ENCODE results near the gene TREH. TPM values are rescaled to one million over a fixed set of nuclear protein-coding genes. Genes with fewer than 3 reads are reported as not detected.

Gene TREH
- total RNA-seq, 3 donors from 2014 or later, result not detected

DNA sequence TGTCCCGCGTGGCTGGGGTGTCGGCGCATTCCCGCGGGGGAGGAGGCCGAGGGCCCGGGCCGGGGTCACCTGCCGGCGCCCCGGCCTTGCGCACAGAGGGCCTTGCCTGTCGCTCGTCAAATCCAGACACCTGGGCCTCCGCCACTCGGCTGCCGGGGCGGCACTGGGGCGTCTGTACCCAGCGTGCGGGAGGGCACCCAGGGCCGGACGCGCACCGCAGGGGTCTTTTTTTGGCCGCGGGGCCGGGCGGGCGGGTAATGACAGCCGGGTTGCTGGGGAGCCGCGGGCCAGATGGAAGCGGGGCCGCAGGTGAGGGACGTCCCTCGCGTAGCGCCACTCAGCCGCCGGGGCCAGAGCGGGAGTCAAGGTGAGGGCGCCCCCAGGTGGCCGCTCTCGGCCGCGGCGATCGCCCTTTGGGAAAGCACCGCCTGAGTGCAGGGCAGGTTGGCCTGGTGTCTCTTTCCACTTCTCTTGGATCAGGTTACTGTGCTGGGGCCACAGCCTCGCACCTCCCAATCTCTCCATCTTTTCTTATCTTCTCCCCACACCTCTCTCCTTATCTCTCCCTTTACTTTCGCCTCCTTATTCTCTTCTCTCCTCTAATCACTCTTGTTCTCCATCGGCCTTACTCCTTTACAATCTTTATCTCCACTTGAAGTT is 68.5 kb downstream of the TREH start:
- Histone ChIP-seq H3K9me3 (no peaks in the 10 kb centered on the region), H3K27ac (peak overlapping the region; percentile 92 to 94), H3K4me3 (peak overlapping the region; percentile 72 to 79 (median 78)), H3K36me3 (no peaks in the 10 kb centered on the region), H3K27me3 (peaks cover 0 to 6% of the 10 kb centered on the region in 2 donors), H3K4me1 (peaks cover 0 to 7% of the 10 kb centered on the region in 2 donors)
- peak; percentile 85 to 86 for DNase-seq (ENCODE audit: low spot score in 2 of 2)
- intact Hi-C loops (cut with DNase I; ENCODE audit: low total_unique reads), result no loop called here
- TF ChIP-seq POLR2AphosphoS5 (IDR thresholded peaks at IDR 0.05) (peak in 2 of 3 donors; percentile 33 to 40), POLR2A (IDR thresholded peaks at IDR 0.05) (no peak), CTCF (IDR thresholded peaks at IDR 0.05) (peak; percentile 53 to 78 (median 71))

DNA sequence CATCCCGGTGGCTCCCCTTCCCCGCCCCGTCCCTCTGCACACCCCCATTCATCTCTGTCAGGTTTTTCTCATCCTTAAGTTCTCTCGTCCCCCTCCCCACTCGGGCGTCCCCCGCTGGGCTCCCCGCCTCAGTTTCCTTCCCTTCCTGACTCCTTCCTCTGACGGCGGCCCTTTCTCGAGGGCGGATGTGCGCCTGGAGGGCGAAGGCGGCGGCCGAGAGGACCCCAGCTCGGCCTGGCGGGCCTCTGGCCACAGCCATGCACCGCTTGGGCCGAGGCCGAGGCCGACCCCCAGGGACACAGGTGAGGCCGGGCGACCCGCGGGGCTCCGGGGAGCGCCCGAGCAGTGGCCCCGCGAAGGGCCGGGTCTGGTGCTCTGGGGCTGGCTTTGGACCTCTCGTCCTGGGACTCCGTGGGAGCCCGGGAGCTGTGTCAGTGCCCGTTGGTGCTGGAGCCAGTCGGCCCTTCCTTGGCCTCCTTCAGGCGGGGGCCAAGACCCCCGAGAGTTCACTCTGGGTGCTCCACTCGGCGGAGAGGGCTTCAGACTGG is 69.2 kb downstream of the TREH start:
- DNase-seq (ENCODE audit: low spot score in 2 of 2), result peak in 1 of 2 donors; percentile 20
- H3K27ac ChIP-seq, result peak overlapping the region; percentile 92 to 94
- intact Hi-C loops (cut with DNase I; ENCODE audit: low total_unique reads), result no loop called here

DNA sequence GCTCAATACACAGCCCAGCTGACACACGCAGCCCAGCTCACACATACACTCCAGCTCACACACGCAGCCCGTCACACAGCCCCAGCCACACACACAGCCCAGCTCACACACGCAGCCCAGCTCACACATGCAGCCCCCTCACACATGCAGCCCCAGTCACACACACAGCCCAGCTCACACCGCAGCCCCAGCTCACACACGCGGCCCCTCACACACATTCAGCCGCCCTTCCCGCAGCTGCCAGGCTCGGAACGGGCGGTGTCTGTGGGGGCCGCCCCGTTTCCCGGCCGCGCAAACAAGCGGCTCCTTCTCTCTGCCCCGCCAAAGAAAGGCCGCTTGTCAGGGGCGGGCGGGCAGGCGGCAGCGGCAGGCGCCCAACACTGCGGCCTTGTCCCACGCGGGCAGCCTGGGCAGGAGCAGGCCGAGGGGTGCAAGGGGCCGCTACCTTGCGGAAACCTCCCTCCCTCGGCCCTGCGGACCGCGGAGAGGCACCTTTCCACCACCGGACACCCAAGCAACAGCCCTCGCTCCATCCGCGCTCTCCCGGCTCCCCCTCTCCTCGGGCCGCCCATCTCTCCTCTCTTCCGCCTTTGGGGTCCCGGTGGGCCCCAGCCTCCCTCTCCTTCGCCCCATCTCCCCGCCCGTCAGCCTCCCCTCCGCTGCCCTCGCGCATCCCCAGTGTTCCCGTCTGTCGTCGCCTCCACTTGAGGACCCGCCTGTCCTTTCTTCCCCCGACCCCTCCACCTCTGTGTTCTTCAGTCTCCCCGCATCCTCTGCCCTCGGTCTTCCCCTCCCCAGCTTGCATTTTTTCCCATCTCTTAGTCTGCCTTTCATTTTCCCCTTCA is 69.8 kb downstream of the TREH start:
- Histone ChIP-seq H3K4me1 (peaks cover 0 to 7% of the 10 kb centered on the region in 2 donors), H3K27ac (peak overlapping the region; percentile 92 to 94), H3K27me3 (peaks cover 0 to 6% of the 10 kb centered on the region in 2 donors), H3K9me3 (no peaks in the 10 kb centered on the region), H3K36me3 (no peaks in the 10 kb centered on the region), H3K4me3 (peak overlapping the region; percentile 72 to 79 (median 78))
- peak in 1 of 3 donors; percentile 46 for TF ChIP-seq POLR2AphosphoS5 (IDR thresholded peaks at IDR 0.05)
- no peak for TF ChIP-seq POLR2A (IDR thresholded peaks at IDR 0.05)
- no peak for TF ChIP-seq CTCF (IDR thresholded peaks at IDR 0.05)
- intact Hi-C loops (cut with DNase I; ENCODE audit: low total_unique reads), result no loop called here
- peak in 1 of 2 donors; percentile 48 for DNase-seq (ENCODE audit: low spot score in 2 of 2)

More for the DNA sequence above, 69.2 kb downstream of the TREH start:
- Histone ChIP-seq H3K4me1 (peaks cover 0 to 7% of the 10 kb centered on the region in 2 donors), H3K4me3 (peak overlapping the region; percentile 72 to 79 (median 78)), H3K27me3 (peaks cover 0 to 6% of the 10 kb centered on the region in 2 donors), H3K36me3 (no peaks in the 10 kb centered on the region), H3K9me3 (no peaks in the 10 kb centered on the region)
- TF ChIP-seq POLR2AphosphoS5 (IDR thresholded peaks at IDR 0.05) (no peak), POLR2A (IDR thresholded peaks at IDR 0.05) (no peak), CTCF (IDR thresholded peaks at IDR 0.05) (no peak)

GRCh38 chr11:118608360-118609227 is 70.9 kb downstream of the TREH start:
- Histone ChIP-seq H3K9me3 (no peaks in the 10 kb centered on the region), H3K4me1 (peaks cover 0 to 13% of the 10 kb centered on the region in 2 donors), H3K27me3 (peaks cover 0 to 6% of the 10 kb centered on the region in 2 donors), H3K27ac (peak overlapping the region; percentile 92 to 94), H3K36me3 (no peaks in the 10 kb centered on the region), H3K4me3 (peak overlapping the region; percentile 72 to 79 (median 78))
- intact Hi-C loops (cut with DNase I; ENCODE audit: low total_unique reads), result no loop called here
- DNase-seq (ENCODE audit: low spot score in 2 of 2), result no peak
- TF ChIP-seq POLR2A (IDR thresholded peaks at IDR 0.05) (no peak), POLR2AphosphoS5 (IDR thresholded peaks at IDR 0.05) (peak in 2 of 3 donors; percentile 49 to 61), CTCF (IDR thresholded peaks at IDR 0.05) (no peak)
